Parathyroid adenoma (tissue), 2 donors: ENCODE results near the gene PLAC1.

Source experiments
- H2AFZ ChIP-seq: fragments of 300-600 bp; sonication (generic); one replicate; pipeline ENCODE4 v1.7.0; 2017; ENCODE audit warnings: antibody characterized with exemption, mild to moderate bottlenecking
- H3K27ac ChIP-seq: fragments of 300-600 bp; sonication (generic); one replicate; pipeline ENCODE4 v1.7.0; 2017
- H3K27me3 ChIP-seq: fragments of 300-600 bp; sonication (generic); one replicate; pipeline ENCODE4 v1.7.0; 2017; ENCODE audit warnings: low read length; ENCODE audit not compliant: control insufficient read depth, insufficient read depth
- H3K36me3 ChIP-seq: fragments of 300-600 bp; sonication (generic); one replicate; pipeline ENCODE4 v1.7.0; 2017; ENCODE audit warnings: low read length; ENCODE audit not compliant: control insufficient read depth, insufficient read depth
- H3K4me1 ChIP-seq: fragments of 300-600 bp; sonication (generic); one replicate; pipeline ENCODE4 v1.7.0; 2017; ENCODE audit warnings: control low read depth
- H3K4me2 ChIP-seq: fragments of 300-600 bp; sonication (generic); one replicate; pipeline ENCODE4 v1.7.0; 2017; ENCODE audit warnings: low read length
- H3K4me3 ChIP-seq: fragments of 300-600 bp; sonication (generic); one replicate; pipeline ENCODE4 v1.7.0; 2017; ENCODE audit warnings: low read depth, low read length
- H3K79me2 ChIP-seq: fragments of 300-600 bp; sonication (generic); one replicate; pipeline ENCODE4 v1.7.0; 2017; ENCODE audit warnings: control low read depth
- H3K9ac ChIP-seq: fragments of 300-600 bp; sonication (generic); one replicate; pipeline ENCODE4 v1.7.0; 2017; ENCODE audit warnings: mild to moderate bottlenecking
- H3K9me3 ChIP-seq: fragments of 300-600 bp; sonication (generic); one replicate; pipeline ENCODE4 v1.7.0; 2017; ENCODE audit warnings: low read length; ENCODE audit not compliant: control insufficient read depth
- CTCF ChIP-seq: fragments of 300-600 bp; sonication (generic); IDR thresholded peaks from one replicate; pipeline ENCODE4 v1.7.0; 2017; ENCODE audit warnings: antibody characterized with exemption, mild to moderate bottlenecking
- donor health status: primary hyperparathyroidism.

Gene PLAC1

DNA sequence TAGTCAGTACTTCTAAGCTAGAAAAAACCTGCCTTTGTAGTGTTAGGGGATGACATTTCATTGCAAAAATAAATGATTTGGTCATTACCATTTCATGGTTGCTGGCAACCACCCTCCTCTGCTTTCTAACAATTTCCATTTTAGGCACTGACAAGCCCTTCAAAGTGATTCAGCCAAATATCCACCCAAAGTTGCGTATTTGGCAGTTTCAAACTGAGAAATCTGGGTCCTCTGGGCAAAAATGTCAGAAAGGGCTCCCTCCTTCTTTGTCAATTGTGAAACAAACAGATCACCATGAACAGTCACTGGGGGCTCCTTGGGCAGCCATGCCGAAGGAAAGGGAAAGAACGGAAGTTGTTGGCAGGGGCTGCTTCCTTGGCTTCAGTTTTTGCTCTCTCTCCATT lies 33.0 kb downstream of the PLAC1 start:
- H2AFZ ChIP-seq: no peak overlapping the region
- H3K4me2 ChIP-seq: no peak overlapping the region
- H3K9ac ChIP-seq: no peak overlapping the region
- H3K9me3 ChIP-seq: no peaks in the 10 kb centered on the region
- no peaks in the 10 kb centered on the region for H3K79me2 ChIP-seq
- H3K36me3 ChIP-seq: no peaks in the 10 kb centered on the region
- H3K4me3 ChIP-seq: no peak overlapping the region
- TF ChIP-seq CTCF: no peak
- no peaks in the 10 kb centered on the region for H3K4me1 ChIP-seq
- H3K27me3 ChIP-seq: no peaks in the 10 kb centered on the region
- no peak overlapping the region for H3K27ac ChIP-seq

GRCh38 chrX:134624046-134624430 lies 34.2 kb downstream of the PLAC1 start:
- H3K36me3 ChIP-seq: no peaks in the 10 kb centered on the region
- no peaks in the 10 kb centered on the region for H3K79me2 ChIP-seq
- TF ChIP-seq CTCF: no peak
- no peak overlapping the region for H3K27ac ChIP-seq
- H3K4me2 ChIP-seq: no peak overlapping the region
- H3K9ac ChIP-seq: no peak overlapping the region
- H2AFZ ChIP-seq: no peak overlapping the region
- no peaks in the 10 kb centered on the region for H3K27me3 ChIP-seq
- no peak overlapping the region for H3K4me3 ChIP-seq
- H3K9me3 ChIP-seq: no peaks in the 10 kb centered on the region
- no peaks in the 10 kb centered on the region for H3K4me1 ChIP-seq

- Histone ChIP-seq H3K27me3 (no peaks in the 10 kb centered on the region), H2AFZ (no peak overlapping the region), H3K9me3 (no peaks in the 10 kb centered on the region), H3K79me2 (no peaks in the 10 kb centered on the region), H3K4me3 (no peak overlapping the region), H3K36me3 (no peaks in the 10 kb centered on the region), H3K4me1 (no peaks in the 10 kb centered on the region), H3K27ac (no peak overlapping the region), H3K4me2 (no peak overlapping the region), H3K9ac (no peak overlapping the region)
- TF ChIP-seq CTCF: no peak
Observed at GRCh38 chrX:134623293-134624045, 34.8 kb downstream of the PLAC1 start.

DNA sequence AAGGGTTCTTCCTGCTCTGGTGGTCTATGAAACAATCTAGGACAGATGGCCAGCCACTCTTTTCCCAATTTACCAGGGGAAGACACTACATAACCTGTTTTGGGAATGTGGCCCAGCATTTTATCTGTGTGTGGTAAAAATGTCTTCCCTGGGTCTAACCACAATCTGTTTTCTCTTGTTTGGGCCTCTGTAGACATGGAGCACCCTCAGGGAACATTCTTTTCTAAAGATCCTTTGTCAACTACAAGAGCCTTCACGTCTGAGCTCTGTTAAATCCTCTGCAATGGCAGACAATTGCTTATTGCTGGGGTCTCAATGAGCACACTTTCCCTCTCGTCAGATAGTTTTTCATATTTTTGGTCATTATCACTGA lies 35.5 kb downstream of the PLAC1 start:
- TF ChIP-seq CTCF: no peak

More for the DNA sequence above, 35.5 kb downstream of the PLAC1 start:
- Histone ChIP-seq H3K27me3 (no peaks in the 10 kb centered on the region), H3K27ac (no peak overlapping the region), H3K4me3 (no peak overlapping the region), H2AFZ (no peak overlapping the region), H3K4me2 (no peak overlapping the region), H3K36me3 (no peaks in the 10 kb centered on the region), H3K79me2 (no peaks in the 10 kb centered on the region), H3K4me1 (no peaks in the 10 kb centered on the region), H3K9ac (no peak overlapping the region), H3K9me3 (no peaks in the 10 kb centered on the region)
